ENCODE results near the gene MAML2.
"Not testable (repeated sequence)": the region's sequence is repeated elsewhere in the genome, so short reads cannot be mapped to it uniquely, and the experiment has no call there.

The MAML2 gene

DNA sequence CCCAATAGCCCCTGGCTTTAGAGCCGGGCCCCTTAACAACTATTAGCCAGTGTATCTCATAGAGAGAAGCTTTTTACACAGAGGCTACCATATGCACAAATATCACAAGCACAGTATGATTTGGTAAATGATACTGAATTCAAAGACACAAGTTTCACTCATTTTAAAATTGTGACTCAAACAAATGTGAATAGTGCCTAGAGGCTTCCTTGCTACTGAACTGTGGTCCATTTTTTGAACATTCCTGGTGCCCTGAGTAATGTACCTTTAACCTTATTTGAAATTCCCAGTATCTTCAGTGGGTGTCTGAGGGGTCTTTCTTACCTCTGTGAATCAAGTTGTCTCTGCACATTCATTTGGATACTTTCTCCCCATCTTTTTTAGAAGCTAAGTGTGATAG, 156.2 kb downstream of the MAML2 start:
- DNase-seq (ENCODE audit: extremely low read depth, low read depth) = no peak
- TF ChIP-seq, protein P1, sequence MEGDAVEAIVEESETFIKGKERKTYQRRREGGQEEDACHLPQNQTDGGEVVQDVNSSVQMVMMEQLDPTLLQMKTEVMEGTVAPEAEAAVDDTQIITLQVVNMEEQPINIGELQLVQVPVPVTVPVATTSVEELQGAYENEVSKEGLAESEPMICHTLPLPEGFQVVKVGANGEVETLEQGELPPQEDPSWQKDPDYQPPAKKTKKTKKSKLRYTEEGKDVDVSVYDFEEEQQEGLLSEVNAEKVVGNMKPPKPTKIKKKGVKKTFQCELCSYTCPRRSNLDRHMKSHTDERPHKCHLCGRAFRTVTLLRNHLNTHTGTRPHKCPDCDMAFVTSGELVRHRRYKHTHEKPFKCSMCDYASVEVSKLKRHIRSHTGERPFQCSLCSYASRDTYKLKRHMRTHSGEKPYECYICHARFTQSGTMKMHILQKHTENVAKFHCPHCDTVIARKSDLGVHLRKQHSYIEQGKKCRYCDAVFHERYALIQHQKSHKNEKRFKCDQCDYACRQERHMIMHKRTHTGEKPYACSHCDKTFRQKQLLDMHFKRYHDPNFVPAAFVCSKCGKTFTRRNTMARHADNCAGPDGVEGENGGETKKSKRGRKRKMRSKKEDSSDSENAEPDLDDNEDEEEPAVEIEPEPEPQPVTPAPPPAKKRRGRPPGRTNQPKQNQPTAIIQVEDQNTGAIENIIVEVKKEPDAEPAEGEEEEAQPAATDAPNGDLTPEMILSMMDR (IDR thresholded peaks at IDR 0.05; ENCODE audit: low read depth, low read length) = no peak

- TF ChIP-seq, protein P1 (IDR thresholded peaks at IDR 0.05; ENCODE audit: low read depth, low read length) = no peak
- DNase-seq (ENCODE audit: extremely low read depth, low read depth) = no peak
These were observed 157.7 kb downstream of the MAML2 start for GRCh38 chr11:96185220-96185768.

- DNase-seq (ENCODE audit: extremely low read depth, low read depth) = not testable (repeated sequence)
These were observed 162.1 kb downstream of the MAML2 start for GRCh38 chr11:96180937-96181336.

DNA sequence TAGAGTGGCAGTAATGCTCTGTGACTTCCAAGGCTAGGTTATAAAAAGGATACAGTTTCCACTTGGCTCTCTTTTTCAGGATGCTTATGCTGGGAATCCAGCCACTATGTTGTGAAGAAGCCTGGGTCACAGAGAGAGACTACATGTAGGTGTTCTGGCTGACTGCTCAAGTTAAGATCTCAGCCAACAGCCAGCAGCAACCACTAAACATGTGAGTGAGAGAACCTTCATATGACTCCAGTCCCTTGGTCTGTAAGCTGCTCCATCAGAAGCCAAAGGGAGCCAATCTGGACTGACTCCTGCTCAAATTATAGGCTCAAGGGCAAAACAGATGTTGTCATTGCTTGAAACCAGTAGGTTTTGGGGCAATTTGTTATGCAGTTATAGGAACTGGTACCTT, 162.7 kb downstream of the MAML2 start:
- DNase-seq (ENCODE audit: extremely low read depth, low read depth) = no peak

GRCh38 chr11:96179905-96180304, 163.1 kb downstream of the MAML2 start:
- no peak for DNase-seq (ENCODE audit: extremely low read depth, low read depth)
- TF ChIP-seq, protein P1 (IDR thresholded peaks at IDR 0.05; ENCODE audit: low read depth, low read length) = no peak

More for the DNA sequence above, 162.7 kb downstream of the MAML2 start:
- TF ChIP-seq, protein P1 (IDR thresholded peaks at IDR 0.05; ENCODE audit: low read depth, low read length) = no peak

GRCh38 chr11:96178887-96179279, 164.1 kb downstream of the MAML2 start:
- TF ChIP-seq, protein P1 (IDR thresholded peaks at IDR 0.05; ENCODE audit: low read depth, low read length) = no peak
- no peak for DNase-seq (ENCODE audit: extremely low read depth, low read depth)

GRCh38 chr11:96178049-96178886, 164.7 kb downstream of the MAML2 start:
- DNase-seq (ENCODE audit: extremely low read depth, low read depth) = no peak
- TF ChIP-seq, protein P1 (IDR thresholded peaks at IDR 0.05; ENCODE audit: low read depth, low read length) = no peak
